K562 (cell line): ENCODE measurements around the gene PNMA5. TPM values are rescaled to one million over a fixed set of nuclear protein-coding genes. Genes with fewer than 3 reads are reported as not detected.

ENCODE experiments used
- ATAC-seq: fragments of 200-7000 bp; cut with Tn5 transposase; 3 replicates; pipeline ENCODE4 v1.9.1; 2020; ENCODE audit warnings: moderate library complexity
- BruUV-seq: library from RNA; stranded (reverse); fragments of 400-500 nt; replicated peaks from 2 replicates; lab custom pipeline; 2021; lab: Mats Ljungman, UMichigan
- CTCF ChIA-PET: fragments of 300-600 bp; formaldehyde crosslinking; extraction: SDS; loops from one replicate; lab custom pipeline; 2021; ENCODE audit warnings: low intra/inter-chr PET ratio; lab: Yijun Ruan, JAX
- POLR2A ChIA-PET: fragments of 300-600, 350-650 bp; sonication (Branson Sonifier 250); formaldehyde crosslinking; extraction: SDS; loops from one replicate; lab custom pipeline; 2021; ENCODE audit warnings: antibody characterized with exemption, inconsistent platforms; lab: Yijun Ruan, JAX
- DNase-seq, 4 experiments: peaks; one replicate each; pipeline versions ENCODE4 v3.0.0 to v3.0.0-alpha.2; 2011 to 2018; ENCODE audit warnings: low spot score in 3 of 4, mixed read lengths in 3 of 4; ENCODE audit errors: extremely low read depth in 1 of 4
- FAIRE-seq: peaks from 2 replicates; lab custom pipeline; 2011; peaks lifted over from hg19 to GRCh38; lab: Jason Lieb, UNC
- H2AFZ ChIP-seq: 2 replicates; pipeline ENCODE4 v1.6.0; 2011; ENCODE audit warnings: low read depth, low read length, control low read depth, inconsistent platforms
- H3K27ac ChIP-seq: fragments of 200-600 bp; 3 replicates; pipeline ENCODE4 v1.8.0; 2011; ENCODE audit warnings: low read depth, mild to moderate bottlenecking, control low read depth, inconsistent platforms, low read length, moderate library complexity, mixed read lengths; ENCODE audit errors: extremely low read depth
- H3K27me3 ChIP-seq, 2 experiments: fragments of 300-600 bp in 1 of 2; 2 replicates in 1 of 2; 3 replicates in 1 of 2; pipeline versions ENCODE4 v1.6.0 to v1.8.0; 2011; ENCODE audit warnings: inconsistent platforms in 2 of 2, low read length in 2 of 2, mild to moderate bottlenecking in 1 of 2, mixed read lengths in 1 of 2, moderate library complexity in 1 of 2; ENCODE audit not compliant: control insufficient read depth in 2 of 2, insufficient read depth in 2 of 2
- H3K36me3 ChIP-seq: fragments of 300-600 bp; 3 replicates; pipeline ENCODE4 v1.8.0; 2011; ENCODE audit warnings: mild to moderate bottlenecking, low read length, inconsistent platforms; ENCODE audit not compliant: control insufficient read depth, insufficient read depth
- H3K4me1 ChIP-seq, 2 experiments: fragments of 200-600 bp in 1 of 2; replicated peaks in 1 of 2; 2 replicates in 1 of 2; 3 replicates in 1 of 2; pipeline versions ENCODE4 v1.5.1 to v1.8.0; 2011; ENCODE audit warnings: inconsistent platforms in 2 of 2, low read length in 2 of 2, mild to moderate bottlenecking in 1 of 2, mixed read lengths in 1 of 2, moderate library complexity in 1 of 2; ENCODE audit not compliant: control insufficient read depth in 2 of 2, insufficient read depth in 2 of 2
- H3K4me2 ChIP-seq: 2 replicates; pipeline ENCODE4 v1.6.1; 2011; ENCODE audit warnings: low read length, control low read depth, inconsistent platforms, mixed read lengths; ENCODE audit not compliant: insufficient read depth
- H3K4me3 ChIP-seq: fragments of 200-600 bp; sonication (generic), shearing (Covaris generic); 2 replicates; pipeline ENCODE4 v1.5.1; 2016; ENCODE audit warnings: control low read depth, inconsistent platforms
- H3K79me2 ChIP-seq: fragments of 200-600 bp; 3 replicates; pipeline ENCODE4 v1.8.0; 2011; ENCODE audit warnings: low read length, inconsistent platforms; ENCODE audit not compliant: control insufficient read depth, insufficient read depth
- H3K9ac ChIP-seq, 2 experiments: 2 replicates each; pipeline versions ENCODE4 v1.6.0 to v1.6.1; 2011; ENCODE audit warnings: low read depth in 2 of 2, low read length in 2 of 2, control low read depth in 1 of 2, inconsistent platforms in 1 of 2, mild to moderate bottlenecking in 1 of 2, mixed read lengths in 1 of 2; ENCODE audit not compliant: insufficient read depth in 1 of 2
- H3K9me1 ChIP-seq: one replicate; pipeline ENCODE4 v1.6.0; 2011; ENCODE audit warnings: inconsistent platforms, mild to moderate bottlenecking, low read length, moderate library complexity; ENCODE audit not compliant: control insufficient read depth, insufficient read depth
- H3K9me3 ChIP-seq: replicated peaks from 2 replicates; pipeline ENCODE4 v1.5.1; 2011; ENCODE audit warnings: low read depth, low read length, inconsistent platforms; ENCODE audit not compliant: control insufficient read depth, insufficient read depth
- H4K20me1 ChIP-seq: replicated peaks from 2 replicates; pipeline ENCODE4 v1.6.1; 2011; ENCODE audit warnings: low read length, inconsistent platforms, mixed read lengths; ENCODE audit not compliant: control insufficient read depth, insufficient read depth
- SAP30 ChIP-seq: fragments of 200-600 bp; sonication (generic); IDR thresholded peaks from 2 replicates; pipeline ENCODE4 v1.6.1; 2012; ENCODE audit warnings: borderline replicate concordance, low read depth, mild to moderate bottlenecking, moderate library complexity, low read length, control low read depth, inconsistent platforms; ENCODE audit not compliant: insufficient read depth, poor library complexity, severe bottlenecking
- SMAD2 ChIP-seq: fragments of 150-350 bp; IDR thresholded peaks from 2 replicates; pipeline ENCODE4 v1.6.1; 2014; ENCODE audit warnings: low read depth, mild to moderate bottlenecking, low read length
- WGBS: fragments of 100-300 bp; shearing (Covaris generic); methylation state at CpG from one replicate; pipeline ENCODE4 v1.1.6; 2016; ENCODE audit warnings: low coverage, mixed read lengths; ENCODE audit not compliant: insufficient coverage; ENCODE audit errors: missing lambda C conversion rate; 5-methylcytosine and 5-hydroxymethylcytosine counted together
- in situ Hi-C: fragments of 300-500 bp; cut with MboI; formaldehyde crosslinking; loops from 4 replicates; pipeline ENCODE4 v1.15.0; 2018; ENCODE audit warnings: inconsistent platforms, mixed read lengths
- intact Hi-C: fragments of 100-400 bp; cut with micrococcal nuclease; formaldehyde crosslinking; loops from 2 replicates; pipeline ENCODE4 v1.14.2; 2022
- polyA plus RNA-seq, 8 experiments: library from polyadenylated mRNA; depleted of rRNA in 4 of 8; stranded (reverse) in 5 of 8; unstranded in 3 of 8; fragments of >200 nt; fragmentation: Nextera tagmentation in 2 of 8; fragmentation: Illumina TruSeq in 1 of 8; extraction: Ambion mirVana in 2 of 8; extraction: Trizol in 1 of 8; gene quantifications; 2 replicates each; pipeline versions ENCODE4 v1.2.1 to v1.2.3, GENCODE V29; 2011 to 2014; ENCODE audit warnings: inconsistent platforms in 1 of 8, missing spikeins in 1 of 8
- total RNA-seq, 7 experiments: library from RNA; depleted of rRNA in 6 of 7; stranded (reverse); fragments of >200 nt in 6 of 7; fragmentation: Illumina TruSeq in 2 of 7; extraction: Trizol in 2 of 7; gene quantifications; 2 replicates each; pipeline versions ENCODE4 v1.2.1 to v1.2.3, GENCODE V29; 2011 to 2021; ENCODE audit warnings: low replicate concordance in 1 of 7
- TF ChIP-seq, protein P1 (sequence below): fragments of 450-650 bp; IDR thresholded peaks from 2 replicates; pipeline ENCODE4 v1.6.1; 2018; ENCODE audit not compliant: partially characterized antibody

The PNMA5 gene
- total and polyA plus RNA-seq, 9 of the 15 experiments (the other 6 are each of a cell fraction or from before 2014, with no cell fraction given), result 0.03 to 0.20 (median 0.07) TPM; not detected in 3

DNA sequence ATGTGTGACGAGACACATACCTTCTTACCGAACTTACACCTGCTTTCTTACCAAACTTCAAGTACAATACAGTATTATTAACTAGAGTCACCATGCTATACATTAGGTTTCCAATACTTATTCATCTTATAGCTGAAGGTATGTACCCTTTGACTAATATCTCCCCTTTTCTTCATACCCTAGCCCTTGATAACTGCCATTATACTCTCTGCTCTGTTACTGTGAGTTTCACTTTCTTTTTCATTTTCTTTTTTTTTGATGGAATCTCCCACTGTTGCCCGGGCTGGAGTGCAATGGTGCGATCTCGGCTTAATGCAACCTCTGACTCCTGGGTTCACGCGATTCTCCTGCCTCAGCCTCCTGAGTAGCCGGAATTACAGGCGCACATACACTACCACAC lies 3.4 kb upstream of the PNMA5 start:
- peaks cover 0 to 7% of the 10 kb centered on the region in 2 experiments; a peak in 2 of 5 replicates for H3K4me1 ChIP-seq
- H3K4me3 ChIP-seq, result no peak overlapping the region
- H4K20me1 ChIP-seq, result no peaks in the 10 kb centered on the region
- ATAC-seq (no peak), DNase-seq (no peak), FAIRE-seq (no peak)
- intact Hi-C loops (no loop called here), in situ Hi-C loops (no loop called here)
- no peak overlapping the region for H3K9ac ChIP-seq
- no peaks in the 10 kb centered on the region for H3K79me2 ChIP-seq
- no peak overlapping the region for H3K4me2 ChIP-seq
- WGBS, result 51% methylated on average over 8 of the region's 9 CpGs
- no TSS peak for BruUV-seq
- no peaks in the 10 kb centered on the region for H3K9me1 ChIP-seq
- CTCF ChIA-PET, result no interaction called here
- no peaks in the 10 kb centered on the region for H3K9me3 ChIP-seq
- H3K36me3 ChIP-seq, result no peaks in the 10 kb centered on the region
- H3K27ac ChIP-seq, result no peak overlapping the region
- TF ChIP-seq, protein P1, sequence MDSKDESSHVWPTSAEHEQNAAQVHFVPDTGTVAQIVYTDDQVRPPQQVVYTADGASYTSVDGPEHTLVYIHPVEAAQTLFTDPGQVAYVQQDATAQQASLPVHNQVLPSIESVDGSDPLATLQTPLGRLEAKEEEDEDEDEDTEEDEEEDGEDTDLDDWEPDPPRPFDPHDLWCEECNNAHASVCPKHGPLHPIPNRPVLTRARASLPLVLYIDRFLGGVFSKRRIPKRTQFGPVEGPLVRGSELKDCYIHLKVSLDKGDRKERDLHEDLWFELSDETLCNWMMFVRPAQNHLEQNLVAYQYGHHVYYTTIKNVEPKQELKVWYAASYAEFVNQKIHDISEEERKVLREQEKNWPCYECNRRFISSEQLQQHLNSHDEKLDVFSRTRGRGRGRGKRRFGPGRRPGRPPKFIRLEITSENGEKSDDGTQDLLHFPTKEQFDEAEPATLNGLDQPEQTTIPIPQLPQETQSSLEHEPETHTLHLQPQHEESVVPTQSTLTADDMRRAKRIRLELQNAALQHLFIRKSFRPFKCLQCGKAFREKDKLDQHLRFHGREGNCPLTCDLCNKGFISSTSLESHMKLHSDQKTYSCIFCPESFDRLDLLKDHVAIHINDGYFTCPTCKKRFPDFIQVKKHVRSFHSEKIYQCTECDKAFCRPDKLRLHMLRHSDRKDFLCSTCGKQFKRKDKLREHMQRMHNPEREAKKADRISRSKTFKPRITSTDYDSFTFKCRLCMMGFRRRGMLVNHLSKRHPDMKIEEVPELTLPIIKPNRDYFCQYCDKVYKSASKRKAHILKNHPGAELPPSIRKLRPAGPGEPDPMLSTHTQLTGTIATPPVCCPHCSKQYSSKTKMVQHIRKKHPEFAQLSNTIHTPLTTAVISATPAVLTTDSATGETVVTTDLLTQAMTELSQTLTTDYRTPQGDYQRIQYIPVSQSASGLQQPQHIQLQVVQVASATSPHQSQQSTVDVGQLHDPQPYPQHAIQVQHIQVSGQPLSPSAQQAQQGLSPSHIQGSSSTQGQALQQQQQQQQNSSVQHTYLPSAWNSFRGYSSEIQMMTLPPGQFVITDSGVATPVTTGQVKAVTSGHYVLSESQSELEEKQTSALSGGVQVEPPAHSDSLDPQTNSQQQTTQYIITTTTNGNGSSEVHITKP, result peak; percentile 70
- TF ChIP-seq SMAD2, result no peak
- TF ChIP-seq SAP30, result no peak
- no peaks in the 10 kb centered on the region for H3K27me3 ChIP-seq
- H2AFZ ChIP-seq, result 0 out of 2 replicates have a peak overlapping the region, but pooled peaks have one; percentile 40
- POLR2A ChIA-PET, result no interaction called here
